Liver (tissue), 9 donors: ENCODE measurements around the gene ARHGEF33. TPM values are rescaled to one million over a fixed set of nuclear protein-coding genes. Genes with fewer than 3 reads are reported as not detected.

Source experiments
- DNase-seq: peaks from one replicate; pipeline ENCODE4 v3.0.0-alpha.2; 2017; ENCODE audit warnings: low spot score
- H3K27ac ChIP-seq, 2 donors: one replicate each; pipeline ENCODE4 v1.7.0; 2013; ENCODE audit warnings: inconsistent platforms in 2 of 2, low read length in 2 of 2, control low read depth in 1 of 2, low read depth in 1 of 2, mild to moderate bottlenecking in 1 of 2
- H3K27me3 ChIP-seq, 4 donors: one replicate each; pipeline versions ENCODE4 v1.6.1 to v1.7.0; 2013; ENCODE audit warnings: low read length in 3 of 4, inconsistent platforms in 1 of 4, mild to moderate bottlenecking in 1 of 4, moderate library complexity in 1 of 4; ENCODE audit not compliant: control insufficient read depth in 4 of 4, insufficient read depth in 4 of 4
- H3K36me3 ChIP-seq, 4 donors: one replicate each; pipeline versions ENCODE4 v1.6.1 to v1.7.0; 2013; ENCODE audit warnings: low read length in 3 of 4, mild to moderate bottlenecking in 3 of 4, low read depth in 1 of 4, moderate library complexity in 1 of 4; ENCODE audit not compliant: control insufficient read depth in 4 of 4, insufficient read depth in 3 of 4
- H3K4me1 ChIP-seq, 4 donors: one replicate each; pipeline versions ENCODE4 v1.6.1 to v1.7.0; 2013; ENCODE audit warnings: low read length in 3 of 4, mild to moderate bottlenecking in 3 of 4, moderate library complexity in 1 of 4; ENCODE audit not compliant: control insufficient read depth in 4 of 4, insufficient read depth in 4 of 4
- H3K4me3 ChIP-seq, 3 donors: one replicate each; pipeline versions ENCODE4 v1.6.1 to v1.7.0; 2013; ENCODE audit warnings: low read length in 3 of 3, control low read depth in 1 of 3, low read depth in 1 of 3, mild to moderate bottlenecking in 1 of 3
- H3K9ac ChIP-seq, 2 donors: one replicate each; pipeline ENCODE4 v1.7.0; 2013; ENCODE audit warnings: low read length in 2 of 2, mild to moderate bottlenecking in 2 of 2, moderate library complexity in 2 of 2, control low read depth in 1 of 2, low read depth in 1 of 2
- H3K9me3 ChIP-seq, 4 donors: one replicate each; pipeline versions ENCODE4 v1.6.1 to v1.7.0; 2013; ENCODE audit warnings: low read length in 3 of 4; ENCODE audit not compliant: control insufficient read depth in 4 of 4
- EGR1 ChIP-seq, 2 donors: IDR thresholded peaks; 2 replicates each; pipeline ENCODE4 v1.6.1; 2016 to 2018; ENCODE audit warnings: antibody characterized with exemption in 2 of 2, low read depth in 2 of 2
- FOXA1 ChIP-seq: IDR thresholded peaks from 2 replicates; pipeline ENCODE4 v1.6.1; 2016; ENCODE audit warnings: antibody characterized with exemption
- FOXA2 ChIP-seq: IDR thresholded peaks from 2 replicates; pipeline ENCODE4 v1.6.1; 2016; ENCODE audit warnings: antibody characterized with exemption
- GABPA ChIP-seq, 2 donors: IDR thresholded peaks in 1 of 2; conservative IDR thresholded peaks in 1 of 2; 2 replicates each; pipeline ENCODE4 v1.6.1; 2016; ENCODE audit warnings: antibody characterized with exemption in 2 of 2, mild to moderate bottlenecking in 1 of 2, moderate library complexity in 1 of 2
- HNF4A ChIP-seq, 2 donors: conservative IDR thresholded peaks; 2 replicates each; pipeline ENCODE4 v1.6.1; 2016; ENCODE audit warnings: antibody characterized with exemption in 2 of 2, mild to moderate bottlenecking in 2 of 2
- JUND ChIP-seq, 2 donors: IDR thresholded peaks; 2 replicates each; pipeline ENCODE4 v1.6.1; 2016; ENCODE audit warnings: antibody characterized with exemption in 2 of 2
- RAD21 ChIP-seq, 2 donors: IDR thresholded peaks; 2 replicates each; pipeline ENCODE4 v1.6.1; 2016; ENCODE audit warnings: antibody characterized with exemption in 2 of 2, mild to moderate bottlenecking in 2 of 2
- RXRA ChIP-seq, 2 donors: IDR thresholded peaks; 2 replicates each; pipeline ENCODE4 v1.6.1; 2017 to 2018; ENCODE audit warnings: antibody characterized with exemption in 2 of 2, mild to moderate bottlenecking in 1 of 2
- SP1 ChIP-seq: IDR thresholded peaks from 2 replicates; pipeline ENCODE4 v1.6.1; 2018; ENCODE audit warnings: antibody characterized with exemption, mild to moderate bottlenecking
- TAF1 ChIP-seq: conservative IDR thresholded peaks from 2 replicates; pipeline ENCODE4 v1.6.1; 2016; ENCODE audit warnings: antibody characterized with exemption, mild to moderate bottlenecking
- WGBS: extraction: QIAGEN DNeasy Blood & Tissue Kit; methylation state at CpG from one replicate; pipeline ENCODE4 v1.1.7; 2013; 5-methylcytosine and 5-hydroxymethylcytosine counted together
- polyA plus RNA-seq, 2 donors: library from polyadenylated mRNA; stranded (reverse) in 1 of 2; unstranded in 1 of 2; fragments of 200-250 nt in 1 of 2; fragments of >200 nt in 1 of 2; fragmentation: Nextera tagmentation in 1 of 2; extraction: Ambion mirVana in 1 of 2; gene quantifications; one replicate each; pipeline versions ENCODE4 v1.2.1 to v1.2.3, GENCODE V29; 2013 to 2015
- total RNA-seq, 2 donors: library from RNA; depleted of rRNA; stranded (reverse); fragments of >200 nt; gene quantifications; one replicate each; pipeline ENCODE4 v1.2.3, GENCODE V29; 2014
- TF ChIP-seq, protein P1 (sequence below): fragments of 150-350 bp; IDR thresholded peaks from 2 replicates; pipeline ENCODE4 v1.5.1; 2017; ENCODE audit warnings: improper control_type of control experiment, low read depth, low read length; ENCODE audit not compliant: missing input control
- TF ChIP-seq, protein P2 (sequence below): IDR thresholded peaks from 2 replicates; pipeline ENCODE4 v1.6.1; 2016; ENCODE audit warnings: antibody characterized with exemption, mild to moderate bottlenecking
- TF ChIP-seq, protein P3 (sequence below): IDR thresholded peaks from 2 replicates; pipeline ENCODE4 v1.6.1; 2016; ENCODE audit warnings: antibody characterized with exemption
- TF ChIP-seq, protein P4 (sequence below): IDR thresholded peaks from 2 replicates; pipeline ENCODE4 v1.6.1; 2016; ENCODE audit warnings: antibody characterized with exemption
- TF ChIP-seq, protein P5 (sequence below): IDR thresholded peaks from 2 replicates; pipeline ENCODE4 v1.6.1; 2016; ENCODE audit warnings: antibody characterized with exemption
- donor health status: healthy.
- donor health status: healthy.
- donor health status: healthy.
- donor health status: healthy.
- donor health status: healthy.

The ARHGEF33 gene
- total and polyA plus RNA-seq, 4 donors, result 0.05 to 0.33 (median 0.08) TPM; not detected in 1

DNA sequence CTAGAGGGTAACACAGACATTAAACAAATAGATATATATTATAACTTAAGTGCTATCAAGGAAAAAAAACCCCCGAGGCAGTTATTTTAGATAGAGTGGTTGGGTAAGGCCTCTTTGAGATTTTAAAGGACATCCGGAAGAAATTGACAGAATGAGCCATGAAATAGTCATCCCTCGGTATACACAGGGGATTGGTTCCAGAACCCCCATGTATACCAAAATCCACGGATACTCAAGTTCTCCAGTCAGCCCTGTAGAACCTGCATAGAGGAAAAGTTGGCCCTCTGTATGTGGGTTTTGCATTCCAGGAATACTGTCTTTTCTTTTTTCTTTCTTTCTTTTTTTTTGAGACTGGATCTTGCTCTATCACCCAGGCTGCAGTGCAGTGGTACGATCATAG lies 15.9 kb upstream of the ARHGEF33 start:
- no peak overlapping the region for H3K4me3 ChIP-seq
- H3K27ac ChIP-seq, result no peak overlapping the region
- peaks cover 1 to 17% (median 12%) of the 10 kb centered on the region in 4 donors for H3K4me1 ChIP-seq
- no peaks in the 10 kb centered on the region for H3K9me3 ChIP-seq
- 78% methylated on average over 5 of the region's 5 CpGs for WGBS
- H3K9ac ChIP-seq, result no peak overlapping the region
- no peaks in the 10 kb centered on the region for H3K36me3 ChIP-seq
- no peak for DNase-seq
- H3K27me3 ChIP-seq, result no peaks in the 10 kb centered on the region
- TF ChIP-seq GABPA (IDR thresholded peaks at IDR 0.05 in 1 of 2, conservative IDR thresholded peaks at IDR 0.05 in 1 of 2), result no peak
- TF ChIP-seq, protein P1, sequence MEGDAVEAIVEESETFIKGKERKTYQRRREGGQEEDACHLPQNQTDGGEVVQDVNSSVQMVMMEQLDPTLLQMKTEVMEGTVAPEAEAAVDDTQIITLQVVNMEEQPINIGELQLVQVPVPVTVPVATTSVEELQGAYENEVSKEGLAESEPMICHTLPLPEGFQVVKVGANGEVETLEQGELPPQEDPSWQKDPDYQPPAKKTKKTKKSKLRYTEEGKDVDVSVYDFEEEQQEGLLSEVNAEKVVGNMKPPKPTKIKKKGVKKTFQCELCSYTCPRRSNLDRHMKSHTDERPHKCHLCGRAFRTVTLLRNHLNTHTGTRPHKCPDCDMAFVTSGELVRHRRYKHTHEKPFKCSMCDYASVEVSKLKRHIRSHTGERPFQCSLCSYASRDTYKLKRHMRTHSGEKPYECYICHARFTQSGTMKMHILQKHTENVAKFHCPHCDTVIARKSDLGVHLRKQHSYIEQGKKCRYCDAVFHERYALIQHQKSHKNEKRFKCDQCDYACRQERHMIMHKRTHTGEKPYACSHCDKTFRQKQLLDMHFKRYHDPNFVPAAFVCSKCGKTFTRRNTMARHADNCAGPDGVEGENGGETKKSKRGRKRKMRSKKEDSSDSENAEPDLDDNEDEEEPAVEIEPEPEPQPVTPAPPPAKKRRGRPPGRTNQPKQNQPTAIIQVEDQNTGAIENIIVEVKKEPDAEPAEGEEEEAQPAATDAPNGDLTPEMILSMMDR, result no peak
- no peak for TF ChIP-seq FOXA2
- TF ChIP-seq HNF4A (conservative IDR thresholded peaks at IDR 0.05), result no peak
- TF ChIP-seq TAF1, result no peak

DNA sequence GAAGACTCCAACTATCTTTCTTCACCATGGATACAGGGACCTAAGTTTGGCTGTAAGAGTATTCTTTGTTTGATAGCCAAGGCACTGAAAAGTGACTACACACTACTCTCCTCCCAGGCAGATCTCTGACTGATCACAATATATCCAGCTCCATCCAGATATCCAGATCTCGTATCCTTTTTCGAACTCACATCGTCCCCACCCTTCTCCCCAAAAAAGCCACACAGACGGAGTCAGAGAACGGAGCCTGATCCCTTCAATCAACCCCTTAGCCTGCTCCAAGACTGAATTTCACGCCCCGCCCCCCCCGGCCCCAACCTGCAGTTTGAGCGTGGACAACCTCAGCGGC lies 14.5 kb upstream of the ARHGEF33 start:
- 5% methylated on average over 10 of the region's 10 CpGs for WGBS
- no peaks in the 10 kb centered on the region for H3K9me3 ChIP-seq
- no peaks in the 10 kb centered on the region for H3K27me3 ChIP-seq
- H3K4me3 ChIP-seq, result peak overlapping the region; percentile 68 to 99 (median 94)
- no peaks in the 10 kb centered on the region for H3K36me3 ChIP-seq
- peaks cover 1 to 17% (median 12%) of the 10 kb centered on the region in 4 donors for H3K4me1 ChIP-seq
- no peak for DNase-seq
- H3K27ac ChIP-seq, result peak overlapping the region; percentile 10 to 16
- peak overlapping the region; percentile 2 to 43 for H3K9ac ChIP-seq
- TF ChIP-seq HNF4A (conservative IDR thresholded peaks at IDR 0.05) (no peak), FOXA2 (no peak), RAD21 (IDR thresholded peaks at IDR 0.05) (no peak), RXRA (IDR thresholded peaks at IDR 0.05) (no peak), JUND (IDR thresholded peaks at IDR 0.05) (no peak), FOXA1 (no peak), TAF1 (no peak), SP1 (no peak), EGR1 (IDR thresholded peaks at IDR 0.05; ENCODE audit: low read depth in 2 of 2) (no peak)
- TF ChIP-seq, protein P2, sequence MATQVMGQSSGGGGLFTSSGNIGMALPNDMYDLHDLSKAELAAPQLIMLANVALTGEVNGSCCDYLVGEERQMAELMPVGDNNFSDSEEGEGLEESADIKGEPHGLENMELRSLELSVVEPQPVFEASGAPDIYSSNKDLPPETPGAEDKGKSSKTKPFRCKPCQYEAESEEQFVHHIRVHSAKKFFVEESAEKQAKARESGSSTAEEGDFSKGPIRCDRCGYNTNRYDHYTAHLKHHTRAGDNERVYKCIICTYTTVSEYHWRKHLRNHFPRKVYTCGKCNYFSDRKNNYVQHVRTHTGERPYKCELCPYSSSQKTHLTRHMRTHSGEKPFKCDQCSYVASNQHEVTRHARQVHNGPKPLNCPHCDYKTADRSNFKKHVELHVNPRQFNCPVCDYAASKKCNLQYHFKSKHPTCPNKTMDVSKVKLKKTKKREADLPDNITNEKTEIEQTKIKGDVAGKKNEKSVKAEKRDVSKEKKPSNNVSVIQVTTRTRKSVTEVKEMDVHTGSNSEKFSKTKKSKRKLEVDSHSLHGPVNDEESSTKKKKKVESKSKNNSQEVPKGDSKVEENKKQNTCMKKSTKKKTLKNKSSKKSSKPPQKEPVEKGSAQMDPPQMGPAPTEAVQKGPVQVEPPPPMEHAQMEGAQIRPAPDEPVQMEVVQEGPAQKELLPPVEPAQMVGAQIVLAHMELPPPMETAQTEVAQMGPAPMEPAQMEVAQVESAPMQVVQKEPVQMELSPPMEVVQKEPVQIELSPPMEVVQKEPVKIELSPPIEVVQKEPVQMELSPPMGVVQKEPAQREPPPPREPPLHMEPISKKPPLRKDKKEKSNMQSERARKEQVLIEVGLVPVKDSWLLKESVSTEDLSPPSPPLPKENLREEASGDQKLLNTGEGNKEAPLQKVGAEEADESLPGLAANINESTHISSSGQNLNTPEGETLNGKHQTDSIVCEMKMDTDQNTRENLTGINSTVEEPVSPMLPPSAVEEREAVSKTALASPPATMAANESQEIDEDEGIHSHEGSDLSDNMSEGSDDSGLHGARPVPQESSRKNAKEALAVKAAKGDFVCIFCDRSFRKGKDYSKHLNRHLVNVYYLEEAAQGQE, result no peak
- TF ChIP-seq, protein P3, sequence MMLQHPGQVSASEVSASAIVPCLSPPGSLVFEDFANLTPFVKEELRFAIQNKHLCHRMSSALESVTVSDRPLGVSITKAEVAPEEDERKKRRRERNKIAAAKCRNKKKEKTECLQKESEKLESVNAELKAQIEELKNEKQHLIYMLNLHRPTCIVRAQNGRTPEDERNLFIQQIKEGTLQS, result no peak
- TF ChIP-seq, protein P1, result no peak
- TF ChIP-seq, protein P4, sequence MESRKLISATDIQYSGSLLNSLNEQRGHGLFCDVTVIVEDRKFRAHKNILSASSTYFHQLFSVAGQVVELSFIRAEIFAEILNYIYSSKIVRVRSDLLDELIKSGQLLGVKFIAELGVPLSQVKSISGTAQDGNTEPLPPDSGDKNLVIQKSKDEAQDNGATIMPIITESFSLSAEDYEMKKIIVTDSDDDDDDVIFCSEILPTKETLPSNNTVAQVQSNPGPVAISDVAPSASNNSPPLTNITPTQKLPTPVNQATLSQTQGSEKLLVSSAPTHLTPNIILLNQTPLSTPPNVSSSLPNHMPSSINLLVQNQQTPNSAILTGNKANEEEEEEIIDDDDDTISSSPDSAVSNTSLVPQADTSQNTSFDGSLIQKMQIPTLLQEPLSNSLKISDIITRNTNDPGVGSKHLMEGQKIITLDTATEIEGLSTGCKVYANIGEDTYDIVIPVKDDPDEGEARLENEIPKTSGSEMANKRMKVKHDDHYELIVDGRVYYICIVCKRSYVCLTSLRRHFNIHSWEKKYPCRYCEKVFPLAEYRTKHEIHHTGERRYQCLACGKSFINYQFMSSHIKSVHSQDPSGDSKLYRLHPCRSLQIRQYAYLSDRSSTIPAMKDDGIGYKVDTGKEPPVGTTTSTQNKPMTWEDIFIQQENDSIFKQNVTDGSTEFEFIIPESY, result no peak
- TF ChIP-seq, protein P5, sequence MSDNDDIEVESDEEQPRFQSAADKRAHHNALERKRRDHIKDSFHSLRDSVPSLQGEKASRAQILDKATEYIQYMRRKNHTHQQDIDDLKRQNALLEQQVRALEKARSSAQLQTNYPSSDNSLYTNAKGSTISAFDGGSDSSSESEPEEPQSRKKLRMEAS, result no peak
